Fibroblast of skin of scalp (primary cell): ENCODE data around the gene SMYD2. TPM values are rescaled to one million over a fixed set of nuclear protein-coding genes. Genes with fewer than 3 reads are reported as not detected.

Source experiments
- DNase-seq: peaks from one replicate; pipeline ENCODE4 v3.0.0-alpha.2; 2013
- polyA plus RNA-seq, 2 experiments: library from polyadenylated mRNA; unstranded; fragments of 120-200 nt; gene quantifications; one replicate each; pipeline ENCODE4 v1.2.1, GENCODE V29; 2013; ENCODE audit not compliant: insufficient read length in 2 of 2

The SMYD2 gene
- polyA plus RNA-seq (2013, experiment 1 of 2; ENCODE audit: insufficient read length), result 51.2 TPM
- 52.6 TPM for polyA plus RNA-seq (2013, experiment 2 of 2; ENCODE audit: insufficient read length)

- DNase-seq, result peak; percentile 68
Measured at GRCh38 chr1:214281021-214281719, at the start of gene SMYD2. SMYD2 (plus strand) TSS chr1:214281159; CDS start chr1:214281255, 96 bp downstream.

GRCh38 chr1:214233856-214234634 is 46.9 kb upstream of the SMYD2 start:
- DNase-seq, result no peak

- DNase-seq, result no peak
Measured at GRCh38 chr1:214234635-214235025, 46.3 kb upstream of the SMYD2 start.

GRCh38 chr1:214236477-214236876 is 44.5 kb upstream of the SMYD2 start:
- DNase-seq, result no peak

DNA sequence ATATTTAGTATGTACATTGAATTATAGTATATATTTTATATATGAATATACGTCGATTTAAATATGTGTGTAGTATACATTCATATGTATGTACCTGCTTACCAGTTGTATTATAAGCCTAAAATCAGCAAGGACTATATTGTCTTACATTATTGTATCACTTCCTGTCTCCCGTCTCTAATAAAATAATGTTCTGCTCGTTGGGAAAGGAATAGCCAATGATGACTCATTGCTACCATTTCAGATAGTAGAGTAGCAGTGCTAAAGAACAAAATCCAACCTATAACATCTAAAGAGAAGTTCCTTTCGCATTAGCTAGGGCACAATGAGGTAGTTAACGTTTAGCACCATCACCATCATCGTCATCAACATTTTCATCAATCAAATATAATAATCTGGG is 39.9 kb upstream of the SMYD2 start:
- no peak for DNase-seq

- DNase-seq, result no peak
Measured at GRCh38 chr1:214244252-214244651, 36.7 kb upstream of the SMYD2 start.

- DNase-seq, result no peak
Measured at GRCh38 chr1:214244841-214245240, 36.1 kb upstream of the SMYD2 start.

DNA sequence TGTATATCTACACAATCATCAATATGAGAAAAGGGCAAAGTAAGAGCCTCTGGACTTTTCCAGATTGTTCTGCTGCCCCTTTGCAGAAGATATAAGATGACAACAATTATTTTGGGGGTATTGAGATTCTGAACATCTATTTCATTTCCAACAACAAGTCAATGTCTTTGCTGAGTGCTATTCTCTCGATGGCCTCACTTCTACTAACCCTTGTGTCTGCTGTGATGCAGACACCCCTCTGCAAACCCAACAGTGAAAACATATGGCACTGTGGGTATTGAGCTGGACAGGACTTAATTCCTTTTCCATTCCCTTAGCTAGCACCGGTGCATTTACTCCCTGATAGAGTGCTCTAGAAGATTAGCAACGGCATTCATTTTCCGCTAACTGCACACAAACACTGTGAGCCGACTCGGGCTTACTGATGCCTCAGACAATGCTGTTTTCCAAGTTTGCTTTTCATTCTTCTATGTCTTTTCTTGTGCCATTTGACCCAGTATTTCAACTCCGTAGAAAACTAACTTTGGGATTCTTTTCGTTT is 33.4 kb upstream of the SMYD2 start:
- DNase-seq, result no peak

- DNase-seq, result peak; percentile 29
Measured at GRCh38 chr1:214248311-214249085, 32.5 kb upstream of the SMYD2 start.

GRCh38 chr1:214249651-214250050 is 31.3 kb upstream of the SMYD2 start:
- DNase-seq, result no peak

- DNase-seq, result no peak
Measured at GRCh38 chr1:214251354-214251753, 29.6 kb upstream of the SMYD2 start.

DNA sequence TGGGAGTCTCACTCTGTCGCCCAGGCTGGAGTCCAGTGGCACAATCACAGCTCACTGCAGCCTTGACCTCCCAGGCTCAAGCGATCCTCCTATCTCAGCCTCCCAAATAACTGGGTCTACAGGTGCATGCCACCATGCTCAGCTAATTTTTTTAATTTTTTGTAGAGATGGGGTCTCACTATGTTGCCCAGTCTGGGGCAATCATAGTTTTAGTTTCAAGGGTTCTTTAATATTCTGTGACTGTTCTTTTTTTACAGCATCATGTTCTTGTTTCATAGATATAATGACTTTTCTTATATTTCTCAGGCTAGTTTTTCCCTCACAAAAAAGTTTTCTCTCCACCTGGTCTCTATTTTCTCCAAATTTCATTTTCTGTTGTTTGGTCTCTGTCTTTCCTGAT is 25.4 kb upstream of the SMYD2 start:
- no peak for DNase-seq

DNA sequence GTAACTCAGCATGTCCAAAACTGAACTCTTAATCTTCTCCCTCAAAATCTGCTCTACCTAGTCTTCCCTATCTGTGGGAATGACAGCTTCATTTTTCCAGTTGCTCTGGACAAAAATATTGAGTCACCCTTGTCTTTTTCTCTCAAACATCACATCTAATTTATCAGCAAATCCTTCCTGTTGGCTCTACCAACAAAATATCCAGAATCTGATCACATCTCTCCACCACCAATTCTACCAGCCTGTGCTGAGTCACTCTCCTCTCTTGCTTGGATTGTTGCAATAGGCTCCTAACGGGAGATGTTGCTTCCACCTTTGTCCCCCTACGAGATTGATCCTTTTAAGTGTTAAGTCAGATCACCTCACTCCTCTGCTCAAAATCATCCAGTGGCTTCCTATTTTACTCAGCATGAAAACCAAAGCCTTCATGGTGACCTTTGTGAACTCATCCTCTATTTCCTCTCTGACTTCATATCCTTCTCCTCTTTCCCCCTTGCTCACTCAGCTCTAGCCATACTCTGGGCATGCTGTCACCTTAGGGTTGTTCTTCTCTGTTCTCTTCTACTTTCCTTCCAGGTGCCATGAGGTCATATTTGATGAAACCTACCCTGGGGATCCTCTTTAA is 21.5 kb upstream of the SMYD2 start:
- peak; percentile 11 for DNase-seq

DNA sequence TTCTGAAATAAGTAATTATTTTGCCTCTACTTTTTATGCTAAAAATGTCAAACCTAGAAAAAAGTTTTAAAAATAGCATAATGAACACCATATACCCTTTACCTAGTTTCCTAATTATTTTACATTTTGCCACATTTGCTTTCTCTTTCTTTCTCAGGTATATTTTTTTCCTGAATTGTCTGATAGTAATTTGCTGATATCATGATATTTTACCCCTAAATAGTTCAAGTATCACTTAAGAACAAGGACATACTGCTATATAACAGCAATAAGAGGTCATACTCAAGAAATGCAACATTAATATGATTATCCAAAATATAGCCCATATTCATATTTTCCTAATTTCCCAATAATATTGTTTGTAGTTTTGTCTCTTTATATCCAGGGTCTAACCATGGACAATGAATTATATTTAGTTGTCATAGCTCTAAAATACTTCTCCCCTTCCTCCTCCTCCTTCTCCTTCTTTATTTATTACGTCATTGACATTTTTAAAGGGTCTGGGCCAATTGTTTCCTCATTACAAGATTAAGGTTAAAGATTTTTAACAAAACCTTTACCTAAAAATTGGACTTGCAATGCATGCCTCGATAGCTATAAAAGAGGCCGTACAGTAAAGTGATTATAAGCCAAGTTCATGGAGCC is 20.3 kb upstream of the SMYD2 start:
- no peak for DNase-seq

- peak; percentile 68 for DNase-seq
Measured at GRCh38 chr1:214261206-214262123, 19.5 kb upstream of the SMYD2 start.

GRCh38 chr1:214264196-214264595 is 16.8 kb upstream of the SMYD2 start:
- peak; percentile 64 for DNase-seq

DNA sequence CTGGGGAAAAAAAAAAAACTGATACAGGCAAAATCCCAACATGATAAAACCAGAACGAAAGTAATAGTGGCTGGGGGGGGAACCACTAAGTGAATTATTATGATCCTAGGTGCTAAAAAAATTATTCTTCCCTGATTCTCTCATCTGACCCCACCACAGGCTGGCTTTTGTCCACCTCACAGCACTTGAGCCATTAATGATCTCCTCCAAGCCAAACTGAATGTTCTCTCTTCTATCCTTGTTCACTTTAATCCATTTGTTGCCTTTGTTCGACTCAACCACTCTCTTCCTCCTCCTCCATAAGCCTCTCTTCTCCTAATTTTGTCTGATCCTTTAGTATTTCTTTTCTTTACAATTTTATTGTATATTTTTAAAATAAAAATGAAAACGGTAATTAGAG is 16.0 kb upstream of the SMYD2 start:
- DNase-seq, result no peak

- peak; percentile 84 for DNase-seq
Measured at GRCh38 chr1:214270097-214270650, 10.8 kb upstream of the SMYD2 start.

DNA sequence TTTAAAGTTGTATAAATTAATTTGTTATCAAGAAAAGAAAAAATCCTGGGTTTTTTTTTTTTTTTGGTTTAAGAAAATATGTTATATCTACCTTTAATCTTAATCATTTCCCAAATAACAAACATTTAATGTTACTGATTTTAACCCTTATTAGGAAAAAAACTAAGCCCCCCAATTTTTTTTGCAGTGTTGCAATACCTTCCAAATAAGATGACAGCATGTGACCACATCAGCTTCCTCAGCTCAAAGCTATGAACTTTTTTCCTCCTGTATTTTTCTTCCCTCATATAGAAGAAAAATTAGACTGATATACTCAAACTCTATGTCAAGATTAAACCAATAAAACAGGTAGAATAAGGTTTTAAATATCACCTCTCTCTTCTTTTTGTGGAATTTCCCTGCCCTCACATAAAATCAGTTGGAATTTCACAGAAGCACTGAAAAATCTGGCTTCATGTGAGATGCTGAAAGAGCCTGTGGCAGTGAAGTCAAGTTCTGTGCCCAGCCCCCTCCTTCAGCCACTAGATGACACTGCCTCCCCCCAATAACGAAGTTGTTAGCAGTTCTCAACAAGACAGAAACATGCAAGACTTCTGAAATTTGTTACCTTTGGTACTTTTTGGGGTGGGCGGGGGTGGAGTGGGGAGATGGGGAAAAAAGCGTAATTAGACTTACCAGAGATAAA is 9.6 kb upstream of the SMYD2 start:
- DNase-seq, result peak; percentile 46
